Stomach (tissue), 4 donors: Measurements from ENCODE around the gene PCSK4.

Source experiments
- CTCF ChIP-seq, 7 experiments: fragments of 450-650 bp in 4 of 7; fragments of 200-600 bp in 3 of 7; sonication (generic) in 3 of 7; IDR thresholded peaks; one replicate each; pipeline ENCODE4 v1.5.1; 2016 to 2019; ENCODE audit warnings: antibody characterized with exemption in 7 of 7, control low read depth in 2 of 7, mild to moderate bottlenecking in 1 of 7
- EP300 ChIP-seq: sonication (generic); formaldehyde crosslinking; IDR thresholded peaks from one replicate; pipeline ENCODE4 v1.6.1; 2017; ENCODE audit warnings: antibody characterized with exemption
- POLR2AphosphoS5 ChIP-seq, 3 donors: sonication (generic); formaldehyde crosslinking; IDR thresholded peaks; one replicate each; pipeline ENCODE4 v1.6.1; 2016; ENCODE audit warnings: antibody characterized with exemption in 3 of 3

GRCh38 chr19:1455002-1455335, 35.2 kb downstream of the PCSK4 start:
- TF ChIP-seq POLR2AphosphoS5 (IDR thresholded peaks at IDR 0.05) (no peak), CTCF (IDR thresholded peaks at IDR 0.05) (no peak), EP300 (no peak)
